ENCODE results near the gene KANK4.

KANK4 gene

GRCh38 chr1:62194651-62195544 is 124.3 kb downstream of the KANK4 start, which contains the start of gene L1TD1:
Gene L1TD1 (plus strand): TSS chr1:62194849. CDS start chr1:62206629, 11,780 bp downstream.
- DNase-seq: no peak

- no peak for DNase-seq
Observed at GRCh38 chr1:62188111-62188510, 131.1 kb downstream of the KANK4 start.

- DNase-seq: no peak
Observed at GRCh38 chr1:62187548-62187947, 131.7 kb downstream of the KANK4 start.
